CD4-positive, alpha-beta T cell treated with Interleukin-15 for 4 hours (primary cell): Measurements from ENCODE around the gene SRP72.

Source experiments
- DNase-seq: peaks from one replicate; pipeline ENCODE4 v3.0.0-alpha.2; 2020; ENCODE audit warnings: low spot score

Gene SRP72

GRCh38 chr4:56550642-56551041, 83.2 kb downstream of the SRP72 start:
- no peak for DNase-seq

GRCh38 chr4:56551516-56551915, 84.1 kb downstream of the SRP72 start:
- no peak for DNase-seq

GRCh38 chr4:56552273-56552672, 84.9 kb downstream of the SRP72 start:
- no peak for DNase-seq
